K562 (cell line): ENCODE data around the gene PPT1. TPM values are rescaled to one million over a fixed set of nuclear protein-coding genes. Genes with fewer than 3 reads are reported as not detected.
A peak's percentile ranks its signal among the peaks of the same experiment; 100 is the strongest.

Experiments used
- BCOR ChIP-seq: fragments of 450-650 bp; IDR thresholded peaks from 2 replicates; pipeline ENCODE4 v1.6.1; 2016
- BRCA1 ChIP-seq, 2 experiments: fragments of 450-650 bp in 1 of 2; sonication (generic) in 1 of 2; formaldehyde crosslinking in 1 of 2; IDR thresholded peaks; 2 replicates each; pipeline versions ENCODE4 v1.5.0 to v1.6.1; 2017 to 2020; ENCODE audit warnings: mild to moderate bottlenecking in 1 of 2, missing genetic modification reagents in 1 of 2
- CHD4 ChIP-seq: fragments of 200-600 bp; sonication (generic); IDR thresholded peaks from 3 replicates; pipeline ENCODE4 v1.6.1; 2012; ENCODE audit warnings: low read depth, mild to moderate bottlenecking, mixed read lengths, low read length, inconsistent platforms; ENCODE audit not compliant: insufficient read depth, insufficient replicate concordance, poor library complexity, severe bottlenecking
- E2F4 ChIP-seq: sonication (generic); formaldehyde crosslinking; IDR thresholded peaks from 2 replicates; pipeline ENCODE4 v1.8.0; 2022; ENCODE audit warnings: mild to moderate bottlenecking, low read depth, missing genetic modification reagents
- KDM2B ChIP-seq: fragments of 250-450 bp; sonication (Bioruptor Pico); IDR thresholded peaks from 2 replicates; pipeline ENCODE4 v1.8.0; 2021; ENCODE audit warnings: mild to moderate bottlenecking, moderate library complexity
- NCOA4 ChIP-seq: fragments of 450-650 bp; IDR thresholded peaks from 2 replicates; pipeline ENCODE4 v1.6.1; 2018; ENCODE audit warnings: mild to moderate bottlenecking; ENCODE audit not compliant: partially characterized antibody
- PBX2 ChIP-seq, 2 experiments: IDR thresholded peaks in 1 of 2; conservative IDR thresholded peaks in 1 of 2; 2 replicates each; pipeline ENCODE4 v1.6.1; 2016; ENCODE audit warnings: low read depth in 2 of 2, mild to moderate bottlenecking in 1 of 2, missing compliant biosample characterization in 1 of 2, missing genetic modification characterization in 1 of 2, moderate library complexity in 1 of 2
- PHB ChIP-seq: fragments of 250-450 bp; sonication (Bioruptor Pico); IDR thresholded peaks from 2 replicates; pipeline ENCODE4 v1.5.0; 2021
- RBM25 ChIP-seq: fragments of 200-400 bp; formaldehyde crosslinking; IDR thresholded peaks from 2 replicates; pipeline ENCODE4 v1.6.1; 2018; ENCODE audit warnings: low read length, low read depth, moderate library complexity; ENCODE audit not compliant: severe bottlenecking
- SMAD1 ChIP-seq: fragments of 150-350 bp; IDR thresholded peaks from 2 replicates; pipeline ENCODE4 v1.6.1; 2014; ENCODE audit warnings: low read length, low read depth; ENCODE audit not compliant: partially characterized antibody
- SMARCE1 ChIP-seq: fragments of 450-650 bp; IDR thresholded peaks from 2 replicates; pipeline ENCODE4 v1.7.1; 2016; ENCODE audit warnings: mild to moderate bottlenecking
- TGIF2 ChIP-seq: sonication (generic); formaldehyde crosslinking; IDR thresholded peaks from 2 replicates; pipeline ENCODE4 v1.8.1; 2022; ENCODE audit warnings: mild to moderate bottlenecking, missing genetic modification reagents, moderate library complexity
- ZBTB12 ChIP-seq: fragments of 250-450 bp; sonication (Bioruptor Pico); IDR thresholded peaks from 2 replicates; pipeline ENCODE4 v1.4.0; 2020
- ZBTB8A ChIP-seq: fragments of 450-650 bp; IDR thresholded peaks from 2 replicates; pipeline ENCODE4 v1.6.1; 2018; ENCODE audit warnings: mild to moderate bottlenecking, moderate library complexity; ENCODE audit not compliant: partially characterized antibody
- ZNF175 ChIP-seq: fragments of 200-800 bp; sonication (Bioruptor generic); IDR thresholded peaks from 2 replicates; pipeline ENCODE4 v1.6.1; 2016; ENCODE audit warnings: low read depth, mild to moderate bottlenecking, missing genetic modification characterization, missing compliant biosample characterization
- ZNF23 ChIP-seq: fragments of 250-450 bp; sonication (Bioruptor Pico); IDR thresholded peaks from 2 replicates; pipeline ENCODE4 v1.4.0; 2020; ENCODE audit warnings: mild to moderate bottlenecking
- ZNF584 ChIP-seq: fragments of 200-800 bp; sonication (Bioruptor generic); IDR thresholded peaks from 2 replicates; pipeline ENCODE4 v1.6.1; 2016; ENCODE audit warnings: low read depth, mild to moderate bottlenecking, missing genetic modification characterization, missing compliant biosample characterization
- polyA plus RNA-seq, 8 experiments: library from polyadenylated mRNA; depleted of rRNA in 4 of 8; stranded (reverse) in 5 of 8; unstranded in 3 of 8; fragments of >200 nt; fragmentation: Nextera tagmentation in 2 of 8; fragmentation: Illumina TruSeq in 1 of 8; extraction: Ambion mirVana in 2 of 8; extraction: Trizol in 1 of 8; gene quantifications; 2 replicates each; pipeline versions ENCODE4 v1.2.1 to v1.2.3, GENCODE V29; 2011 to 2014; ENCODE audit warnings: inconsistent platforms in 1 of 8, missing spikeins in 1 of 8
- total RNA-seq, 7 experiments: library from RNA; depleted of rRNA in 6 of 7; stranded (reverse); fragments of >200 nt in 6 of 7; fragmentation: Illumina TruSeq in 2 of 7; extraction: Trizol in 2 of 7; gene quantifications; 2 replicates each; pipeline versions ENCODE4 v1.2.1 to v1.2.3, GENCODE V29; 2011 to 2021; ENCODE audit warnings: low replicate concordance in 1 of 7
- TF ChIP-seq, protein P1 (sequence below): IDR thresholded peaks from 3 replicates; pipeline ENCODE4 v1.6.1; 2011; ENCODE audit warnings: borderline replicate concordance, mild to moderate bottlenecking, moderate library complexity; ENCODE audit not compliant: insufficient read length; ENCODE audit errors: extremely low read depth

Gene PPT1
- total and polyA plus RNA-seq, 9 of the 15 experiments (the other 6 are each of a cell fraction or from before 2014, with no cell fraction given), result 72.2 to 285 (median 143) TPM

DNA sequence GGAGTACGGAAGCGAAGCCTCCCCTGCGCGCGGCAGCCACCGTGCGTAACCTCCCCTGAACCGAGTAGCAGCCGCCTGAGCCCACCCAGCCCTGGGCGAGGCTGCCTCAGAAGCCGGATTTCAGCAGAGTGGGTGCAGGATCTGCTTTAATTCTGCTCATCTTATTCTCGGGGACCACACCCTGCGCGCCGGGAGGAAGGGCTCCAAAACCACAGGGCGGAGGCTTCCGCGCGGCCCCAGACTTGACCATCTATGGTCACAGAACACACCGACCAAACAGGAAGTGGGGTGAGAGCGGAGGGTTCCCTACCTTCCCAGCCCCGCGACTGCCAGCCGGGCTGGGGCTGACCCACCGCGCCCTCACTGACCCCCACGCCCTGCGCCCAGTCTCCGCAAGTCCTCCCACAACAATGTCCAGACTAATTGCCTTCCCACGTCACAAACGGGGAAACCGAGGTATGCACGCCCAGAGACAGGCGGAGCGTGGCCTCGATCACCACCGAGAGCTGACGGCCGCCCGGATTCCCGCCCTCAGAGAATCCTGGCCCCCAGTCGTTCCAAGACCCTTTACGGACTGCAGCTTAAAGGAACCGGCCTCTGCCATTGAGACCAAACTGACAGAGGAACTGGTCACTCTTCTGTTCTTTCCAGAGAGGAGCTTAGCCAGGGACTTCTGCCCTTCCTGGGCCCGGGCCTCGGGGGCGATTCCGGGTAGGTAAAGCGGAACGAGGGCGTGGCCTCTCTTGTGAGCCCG lies 57.1 kb downstream of the PPT1 start (continued):
- TF ChIP-seq E2F4 (CRISPR knock-in tag) (no peak; the same call in 1 of the 2 replicates), BCOR (peak; percentile 77; the same call in 1 of the 2 replicates), SMAD1 (peak; percentile 78), ZNF584 (CRISPR knock-in tag) (peak; percentile 82), ZBTB12 (CRISPR knock-in tag) (no peak), PHB (CRISPR knock-in tag) (peak; percentile 6; the same call in 1 of the 2 replicates), ZNF23 (no peak), TGIF2 (no peak; the same call in 1 of the 2 replicates), RBM25 (no peak), ZBTB8A (no peak), NCOA4 (no peak), ZNF175 (peak; percentile 90; the same call in 1 of the 2 replicates), KDM2B (CRISPR knock-in tag) (no peak), CHD4 (no peak), BRCA1 (IDR thresholded peaks at IDR 0.05) (no peak), BRCA1 (CRISPR knock-in tag; IDR thresholded peaks at IDR 0.05) (no peak), PBX2 (CRISPR knock-in tag; IDR thresholded peaks at IDR 0.05; ENCODE audit: low read depth) (no peak), PBX2 (tag; conservative IDR thresholded peaks at IDR 0.05; ENCODE audit: low read depth) (no peak), SMARCE1 (peak; percentile 66; the same call in 1 of the 2 replicates)
- TF ChIP-seq, protein P1, sequence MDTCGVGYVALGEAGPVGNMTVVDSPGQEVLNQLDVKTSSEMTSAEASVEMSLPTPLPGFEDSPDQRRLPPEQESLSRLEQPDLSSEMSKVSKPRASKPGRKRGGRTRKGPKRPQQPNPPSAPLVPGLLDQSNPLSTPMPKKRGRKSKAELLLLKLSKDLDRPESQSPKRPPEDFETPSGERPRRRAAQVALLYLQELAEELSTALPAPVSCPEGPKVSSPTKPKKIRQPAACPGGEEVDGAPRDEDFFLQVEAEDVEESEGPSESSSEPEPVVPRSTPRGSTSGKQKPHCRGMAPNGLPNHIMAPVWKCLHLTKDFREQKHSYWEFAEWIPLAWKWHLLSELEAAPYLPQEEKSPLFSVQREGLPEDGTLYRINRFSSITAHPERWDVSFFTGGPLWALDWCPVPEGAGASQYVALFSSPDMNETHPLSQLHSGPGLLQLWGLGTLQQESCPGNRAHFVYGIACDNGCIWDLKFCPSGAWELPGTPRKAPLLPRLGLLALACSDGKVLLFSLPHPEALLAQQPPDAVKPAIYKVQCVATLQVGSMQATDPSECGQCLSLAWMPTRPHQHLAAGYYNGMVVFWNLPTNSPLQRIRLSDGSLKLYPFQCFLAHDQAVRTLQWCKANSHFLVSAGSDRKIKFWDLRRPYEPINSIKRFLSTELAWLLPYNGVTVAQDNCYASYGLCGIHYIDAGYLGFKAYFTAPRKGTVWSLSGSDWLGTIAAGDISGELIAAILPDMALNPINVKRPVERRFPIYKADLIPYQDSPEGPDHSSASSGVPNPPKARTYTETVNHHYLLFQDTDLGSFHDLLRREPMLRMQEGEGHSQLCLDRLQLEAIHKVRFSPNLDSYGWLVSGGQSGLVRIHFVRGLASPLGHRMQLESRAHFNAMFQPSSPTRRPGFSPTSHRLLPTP, result no peak
